Fibroblast of the aortic adventitia (primary cell): ENCODE data around the gene FAT2. TPM values are rescaled to one million over a fixed set of nuclear protein-coding genes. Genes with fewer than 3 reads are reported as not detected.

Experiments
- DNase-seq: peaks from one replicate; pipeline ENCODE4 v3.0.0-alpha.2; 2010; ENCODE audit warnings: low read depth
- H3K4me3 ChIP-seq: 2 replicates; pipeline ENCODE4 v1.5.1; 2011; ENCODE audit warnings: low read depth, mild to moderate bottlenecking, control low read depth, low read length, moderate library complexity
- total RNA-seq: library from RNA; depleted of rRNA; stranded (reverse); fragments of >200 nt; gene quantifications from 2 replicates; pipeline ENCODE4 v1.2.3, GENCODE V29; 2012; ENCODE audit warnings: low replicate concordance
- TF ChIP-seq, protein P1 (sequence below): IDR thresholded peaks from 2 replicates; pipeline ENCODE4 v1.5.1; 2011; ENCODE audit warnings: mild to moderate bottlenecking, low read length, control low read depth, inconsistent platforms; ENCODE audit not compliant: insufficient read depth

FAT2 gene
- total RNA-seq, 1 donor: not detected

DNA sequence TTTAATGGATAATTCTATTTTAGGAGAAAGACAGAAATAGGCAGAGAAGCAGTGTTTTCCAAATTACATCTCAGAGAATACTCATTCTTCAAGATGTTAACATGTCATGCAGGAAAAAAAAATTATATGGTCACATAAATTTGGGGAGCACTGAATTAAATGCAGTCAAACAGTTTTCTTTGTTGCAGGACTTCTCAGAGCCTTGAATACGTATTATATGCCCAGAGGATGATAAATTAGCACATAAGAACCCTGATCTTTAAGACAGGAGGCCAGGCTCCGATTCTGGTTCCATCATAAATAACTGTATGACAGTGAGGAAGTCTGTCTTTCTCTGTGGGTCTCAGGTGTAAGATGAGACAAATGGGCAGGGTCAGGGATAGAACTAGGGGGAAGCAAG lies 41.4 kb downstream of the FAT2 start:
- TF ChIP-seq, protein P1, sequence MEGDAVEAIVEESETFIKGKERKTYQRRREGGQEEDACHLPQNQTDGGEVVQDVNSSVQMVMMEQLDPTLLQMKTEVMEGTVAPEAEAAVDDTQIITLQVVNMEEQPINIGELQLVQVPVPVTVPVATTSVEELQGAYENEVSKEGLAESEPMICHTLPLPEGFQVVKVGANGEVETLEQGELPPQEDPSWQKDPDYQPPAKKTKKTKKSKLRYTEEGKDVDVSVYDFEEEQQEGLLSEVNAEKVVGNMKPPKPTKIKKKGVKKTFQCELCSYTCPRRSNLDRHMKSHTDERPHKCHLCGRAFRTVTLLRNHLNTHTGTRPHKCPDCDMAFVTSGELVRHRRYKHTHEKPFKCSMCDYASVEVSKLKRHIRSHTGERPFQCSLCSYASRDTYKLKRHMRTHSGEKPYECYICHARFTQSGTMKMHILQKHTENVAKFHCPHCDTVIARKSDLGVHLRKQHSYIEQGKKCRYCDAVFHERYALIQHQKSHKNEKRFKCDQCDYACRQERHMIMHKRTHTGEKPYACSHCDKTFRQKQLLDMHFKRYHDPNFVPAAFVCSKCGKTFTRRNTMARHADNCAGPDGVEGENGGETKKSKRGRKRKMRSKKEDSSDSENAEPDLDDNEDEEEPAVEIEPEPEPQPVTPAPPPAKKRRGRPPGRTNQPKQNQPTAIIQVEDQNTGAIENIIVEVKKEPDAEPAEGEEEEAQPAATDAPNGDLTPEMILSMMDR: no peak
- DNase-seq: no peak
- H3K4me3 ChIP-seq: no peak overlapping the region

DNA sequence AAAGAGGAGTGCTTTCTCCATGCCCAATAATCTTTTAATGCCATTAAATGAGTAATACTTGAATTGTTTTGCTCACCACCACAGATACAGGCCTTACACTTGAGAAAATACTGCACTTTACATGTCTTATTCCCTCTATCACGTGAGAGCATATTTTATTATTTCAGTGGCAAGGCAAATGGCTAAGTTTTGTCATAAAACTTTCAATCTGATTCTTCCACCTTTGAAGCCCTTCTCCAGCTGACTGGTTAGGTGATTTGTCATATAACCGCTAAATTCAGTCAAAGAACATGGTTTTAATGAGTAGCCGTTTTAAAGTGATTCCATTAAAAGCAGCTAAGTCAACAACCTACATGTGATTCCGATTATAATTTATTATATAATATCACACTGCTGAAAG lies 43.8 kb downstream of the FAT2 start:
- no peak overlapping the region for H3K4me3 ChIP-seq
- no peak for DNase-seq
- TF ChIP-seq, protein P1: no peak

DNA sequence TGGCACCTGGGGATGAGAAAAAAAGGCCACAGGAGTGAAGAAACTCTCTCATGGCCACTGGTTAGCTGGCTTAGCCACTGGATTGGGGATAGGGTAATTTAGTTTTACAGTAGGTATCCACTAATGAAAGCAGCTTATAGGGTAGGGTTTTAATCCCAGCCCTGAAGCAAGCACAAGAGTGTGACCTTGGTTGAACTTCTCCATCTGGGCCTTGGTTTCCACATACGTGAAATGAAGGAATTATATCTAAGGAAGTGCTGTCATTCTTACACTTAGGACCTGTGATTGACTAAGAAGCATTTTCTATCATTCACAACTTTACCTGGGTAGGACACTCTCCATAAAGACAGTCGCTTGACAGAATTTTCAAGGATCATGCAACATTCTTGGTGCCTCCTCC lies 49.6 kb downstream of the FAT2 start:
- no peak for DNase-seq
- TF ChIP-seq, protein P1: no peak
- no peak overlapping the region for H3K4me3 ChIP-seq

Other genes starting within 250 kb of the FAT2 start
- not detected in 2 replicates for gene SLC36A2, start 243.8 kb downstream of the FAT2 start, total RNA-seq
- 6.8 and 15.2 TPM in 2 replicates for gene SLC36A1, start 143.7 kb downstream of the FAT2 start, total RNA-seq
- 1,011 and 5,653 TPM in 2 replicates for gene SPARC, start 95.6 kb upstream of the FAT2 start, total RNA-seq
- gene ATOX1, start 167.3 kb upstream of the FAT2 start, total RNA-seq: 28.6 and 66.6 TPM in 2 replicates
- 161 and 239 TPM in 2 replicates for gene G3BP1, start 180.6 kb upstream of the FAT2 start, total RNA-seq